GM19328 (cell line): ENCODE data around the gene EIF3F.

Experiments used
- ATAC-seq: cut with Tn5 transposase; IDR thresholded peaks from one replicate; pipeline ENCODE4 v1.9.1; 2021; ENCODE audit warnings: mild to moderate bottlenecking, moderate library complexity; ENCODE audit not compliant: unreplicated experiment

EIF3F gene

GRCh38 chr11:8038811-8039529, 51.8 kb downstream of the EIF3F start:
- no peak for ATAC-seq

- ATAC-seq = no peak
These were observed 52.6 kb downstream of the EIF3F start for GRCh38 chr11:8039530-8040260.

- no peak for ATAC-seq
These were observed 53.3 kb downstream of the EIF3F start for GRCh38 chr11:8040261-8040920.

GRCh38 chr11:8040921-8041285, 53.8 kb downstream of the EIF3F start:
- ATAC-seq = no peak

- ATAC-seq = no peak
These were observed 54.4 kb downstream of the EIF3F start for GRCh38 chr11:8041576-8041975.

- ATAC-seq = no peak
These were observed 56.6 kb downstream of the EIF3F start for GRCh38 chr11:8043756-8044155.

GRCh38 chr11:8045839-8046238, 58.7 kb downstream of the EIF3F start:
- ATAC-seq = no peak

GRCh38 chr11:8047382-8047781, 60.2 kb downstream of the EIF3F start:
- ATAC-seq = no peak

GRCh38 chr11:8049084-8049483, 61.9 kb downstream of the EIF3F start:
- no peak for ATAC-seq
